ENCODE results near the gene DEFB124. TPM values are rescaled to one million over a fixed set of nuclear protein-coding genes. Genes with fewer than 3 reads are reported as not detected.
A peak's percentile ranks its signal among the peaks of the same experiment; 100 is the strongest.

The DEFB124 gene
- total RNA-seq, 6 experiments from 2014 or later: not detected

DNA sequence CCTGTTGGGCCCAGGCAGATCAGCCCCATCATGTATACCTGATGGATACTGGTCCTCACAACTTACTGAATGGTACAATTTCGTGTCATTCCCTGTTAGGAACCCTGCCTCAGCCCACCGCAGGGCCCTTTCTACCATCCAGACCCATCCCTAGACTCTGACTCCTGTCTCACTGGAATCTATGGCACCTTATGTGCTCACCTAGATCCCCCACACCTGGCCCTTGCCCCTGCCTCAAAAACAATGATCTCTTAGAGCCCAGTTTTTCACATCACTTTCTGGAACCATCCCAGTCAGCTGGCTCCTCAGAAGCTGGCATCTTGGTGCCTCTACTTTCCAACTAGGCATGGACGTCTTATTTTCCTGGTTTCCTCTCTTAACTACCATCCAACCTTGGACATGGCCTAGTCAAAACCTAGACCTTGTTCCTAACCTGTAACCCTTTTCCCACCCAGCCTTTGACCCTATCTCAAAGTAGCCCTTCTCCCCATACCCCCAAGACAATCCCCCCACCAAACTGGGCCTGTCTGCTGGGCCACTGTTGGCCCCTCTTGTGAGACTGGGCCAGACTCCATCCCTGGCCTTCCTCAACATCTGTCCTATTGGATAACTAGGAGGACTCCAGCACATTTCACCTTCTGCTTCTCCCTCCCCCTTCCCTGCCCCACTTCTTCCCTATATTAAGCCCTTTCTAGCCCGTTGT is 40.3 kb upstream of the DEFB124 start:
- H3K27ac ChIP-seq: peak overlapping the region; percentile 47 to 76 (median 65)

DNA sequence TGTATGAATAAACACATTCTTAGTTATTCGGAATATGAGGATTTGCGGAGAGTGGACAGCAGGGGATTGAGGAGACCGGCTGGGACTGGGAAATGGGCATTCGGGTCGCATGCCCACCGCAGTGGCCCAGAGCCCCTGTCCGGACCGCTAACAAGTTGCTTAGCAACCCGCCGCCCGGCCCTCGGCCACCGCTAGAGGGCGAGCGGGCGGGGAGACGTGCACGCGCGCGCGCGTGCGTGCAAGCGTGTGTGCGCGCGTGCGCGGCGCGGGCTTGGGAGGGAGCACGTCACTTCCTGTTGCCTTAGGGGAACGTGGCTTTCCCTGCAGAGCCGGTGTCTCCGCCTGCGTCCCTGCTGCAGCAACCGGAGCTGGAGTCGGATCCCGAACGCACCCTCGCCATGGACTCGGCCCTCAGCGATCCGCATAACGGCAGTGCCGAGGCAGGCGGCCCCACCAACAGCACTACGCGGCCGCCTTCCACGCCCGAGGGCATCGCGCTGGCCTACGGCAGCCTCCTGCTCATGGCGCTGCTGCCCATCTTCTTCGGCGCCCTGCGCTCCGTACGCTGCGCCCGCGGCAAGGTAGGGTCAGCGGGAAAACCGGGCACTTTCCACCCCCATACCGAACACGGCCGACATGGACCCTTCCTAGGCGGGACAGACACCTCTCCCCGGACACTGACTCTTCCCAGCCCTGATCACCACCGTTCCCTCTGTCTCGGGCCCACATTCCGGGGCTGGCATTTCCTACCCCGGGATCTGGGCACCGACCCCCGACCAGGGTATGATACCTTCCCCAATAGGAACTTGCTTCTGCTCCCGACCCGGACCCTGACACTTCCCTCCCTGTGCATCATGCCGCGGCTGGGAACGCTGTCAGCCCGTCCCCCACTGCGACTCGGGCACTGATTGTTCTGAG is 39.5 kb upstream of the DEFB124 start, which contains the start of gene HM13:
Gene HM13 (plus strand): TSS at position 289 of the 918 bp plus-strand sequence. CDS start 110 bp downstream, at position 399.
- Histone ChIP-seq H3K4me1 (peaks cover 0 to 30% (median 7%) of the 10 kb centered on the region in 4 donors), H3K27ac (peak within 1 kb of the TSS; percentile 47 to 76 (median 65)), H3K36me3 (no peaks in the 10 kb centered on the region), H3K4me3 (peak within 1 kb of the TSS; percentile 87 to 99 (median 98)), H3K9me3 (no peaks in the 10 kb centered on the region), H3K27me3 (no peaks in the 10 kb centered on the region)
- intact Hi-C loops (cut with DNase I): no loop called here
- peak; percentile 92 to 98 (median 95) for ATAC-seq
- peak; percentile 92 to 94 (median 93) for DNase-seq
- peak; percentile 81 for TF ChIP-seq POLR2A (IDR thresholded peaks at IDR 0.05)
- TF ChIP-seq, protein P1, sequence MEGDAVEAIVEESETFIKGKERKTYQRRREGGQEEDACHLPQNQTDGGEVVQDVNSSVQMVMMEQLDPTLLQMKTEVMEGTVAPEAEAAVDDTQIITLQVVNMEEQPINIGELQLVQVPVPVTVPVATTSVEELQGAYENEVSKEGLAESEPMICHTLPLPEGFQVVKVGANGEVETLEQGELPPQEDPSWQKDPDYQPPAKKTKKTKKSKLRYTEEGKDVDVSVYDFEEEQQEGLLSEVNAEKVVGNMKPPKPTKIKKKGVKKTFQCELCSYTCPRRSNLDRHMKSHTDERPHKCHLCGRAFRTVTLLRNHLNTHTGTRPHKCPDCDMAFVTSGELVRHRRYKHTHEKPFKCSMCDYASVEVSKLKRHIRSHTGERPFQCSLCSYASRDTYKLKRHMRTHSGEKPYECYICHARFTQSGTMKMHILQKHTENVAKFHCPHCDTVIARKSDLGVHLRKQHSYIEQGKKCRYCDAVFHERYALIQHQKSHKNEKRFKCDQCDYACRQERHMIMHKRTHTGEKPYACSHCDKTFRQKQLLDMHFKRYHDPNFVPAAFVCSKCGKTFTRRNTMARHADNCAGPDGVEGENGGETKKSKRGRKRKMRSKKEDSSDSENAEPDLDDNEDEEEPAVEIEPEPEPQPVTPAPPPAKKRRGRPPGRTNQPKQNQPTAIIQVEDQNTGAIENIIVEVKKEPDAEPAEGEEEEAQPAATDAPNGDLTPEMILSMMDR (IDR thresholded peaks at IDR 0.05): peak; percentile 93 to 99 (median 98)
- 1% methylated on average over 20 of the region's 86 CpGs for WGBS (ENCODE audit: insufficient coverage, low coverage, low lambda C conversion rate, missing lambda C conversion rate)

More for the DNA sequence above, 40.3 kb upstream of the DEFB124 start:
- Histone ChIP-seq H3K9me3 (no peaks in the 10 kb centered on the region), H3K36me3 (no peaks in the 10 kb centered on the region), H3K4me1 (peaks cover 0 to 30% (median 7%) of the 10 kb centered on the region in 4 donors), H3K27me3 (no peaks in the 10 kb centered on the region), H3K4me3 (peak overlapping the region; percentile 87 to 99 (median 98))
- no peak for TF ChIP-seq POLR2A (IDR thresholded peaks at IDR 0.05)
- TF ChIP-seq, protein P1 (IDR thresholded peaks at IDR 0.05): no peak
- DNase-seq (no peak), ATAC-seq (no peak)
- intact Hi-C loops (cut with DNase I): no loop called here
- WGBS (ENCODE audit: insufficient coverage, low coverage, low lambda C conversion rate, missing lambda C conversion rate): 5% methylated on average over 4 of the region's 4 CpGs

DNA sequence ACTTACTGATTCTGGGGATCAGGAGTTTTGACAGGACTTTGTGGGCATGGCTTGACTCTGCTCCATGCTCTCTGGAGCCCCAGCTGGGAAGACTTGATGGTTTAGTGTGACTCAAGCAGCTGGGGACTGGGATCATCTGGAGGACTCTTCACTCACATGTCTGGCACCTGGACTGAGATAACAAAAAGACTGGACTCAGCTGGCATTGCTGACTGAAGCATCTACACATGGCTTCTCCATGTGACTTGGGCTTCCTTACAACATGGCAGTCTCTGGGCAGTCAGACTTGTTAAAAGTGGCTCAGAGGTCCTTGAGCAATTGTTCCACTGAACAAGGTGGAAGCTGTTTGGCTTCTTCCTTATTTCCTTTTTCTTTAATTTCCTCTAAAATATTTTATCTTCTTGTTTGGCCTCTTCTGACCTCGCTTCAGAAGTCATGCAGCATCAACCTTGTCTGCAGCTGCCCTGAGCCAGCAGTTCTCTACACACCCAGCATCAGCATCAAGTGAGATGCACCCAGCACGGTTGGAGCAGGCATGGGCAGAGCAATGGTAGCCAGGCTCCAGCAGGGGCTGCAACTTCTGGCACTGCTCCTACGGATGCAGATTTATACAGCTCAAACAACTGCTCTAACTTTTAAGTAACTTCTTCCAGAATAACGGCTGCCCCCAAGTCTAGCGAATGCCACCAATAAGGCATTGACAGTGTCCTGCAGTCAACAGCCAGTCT is 33.8 kb upstream of the DEFB124 start:
- Histone ChIP-seq H3K4me3 (no peak overlapping the region), H3K9me3 (no peaks in the 10 kb centered on the region), H3K36me3 (no peaks in the 10 kb centered on the region), H3K27ac (no peak overlapping the region), H3K27me3 (no peaks in the 10 kb centered on the region), H3K4me1 (no peaks in the 10 kb centered on the region)
- ATAC-seq (no peak), DNase-seq (no peak)
- TF ChIP-seq, protein P1 (IDR thresholded peaks at IDR 0.05): no peak
- TF ChIP-seq POLR2A (IDR thresholded peaks at IDR 0.05): no peak
- WGBS (ENCODE audit: insufficient coverage, low coverage, low lambda C conversion rate, missing lambda C conversion rate): 100% methylated on average over 2 of the region's 5 CpGs
- intact Hi-C loops (cut with DNase I): no loop called here

DNA sequence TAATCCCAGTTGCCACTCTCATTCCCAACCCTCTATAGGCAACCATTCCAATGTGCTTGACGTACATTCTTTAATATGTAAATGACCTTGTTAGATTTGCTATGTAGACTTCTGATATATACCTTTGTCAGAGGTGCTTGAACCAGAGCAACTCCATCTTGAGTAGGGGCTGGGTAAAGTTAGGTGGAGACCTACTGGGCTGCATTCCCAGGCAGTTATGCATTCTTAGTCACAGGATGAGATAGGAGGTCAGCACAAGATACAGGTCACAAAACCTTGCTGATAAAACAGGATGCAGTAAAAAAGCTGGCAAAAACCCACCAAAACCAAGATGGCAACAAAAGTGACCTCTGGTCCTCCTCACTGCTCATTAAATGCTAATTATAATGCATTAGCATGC is 31.0 kb upstream of the DEFB124 start:
- H3K4me3 ChIP-seq: no peak overlapping the region
- intact Hi-C loops (cut with DNase I): no loop called here
- H3K9me3 ChIP-seq: no peaks in the 10 kb centered on the region
- TF ChIP-seq, protein P1 (IDR thresholded peaks at IDR 0.05): no peak
- TF ChIP-seq POLR2A (IDR thresholded peaks at IDR 0.05): no peak
- H3K27me3 ChIP-seq: no peaks in the 10 kb centered on the region
- ATAC-seq (no peak), DNase-seq (no peak)
- H3K4me1 ChIP-seq: no peaks in the 10 kb centered on the region
- no peak overlapping the region for H3K27ac ChIP-seq
- WGBS (ENCODE audit: insufficient coverage, low coverage, low lambda C conversion rate, missing lambda C conversion rate): 80% methylated on average over 1 of the region's 1 CpG
- no peaks in the 10 kb centered on the region for H3K36me3 ChIP-seq

All from right lobe of liver (tissue), 6 donors.